Measurements from ENCODE around the gene TMEM138. TPM values are rescaled to one million over a fixed set of nuclear protein-coding genes. Genes with fewer than 3 reads are reported as not detected.
A peak's percentile ranks its signal among the peaks of the same experiment; 100 is the strongest.

The TMEM138 gene
- total and polyA plus RNA-seq, 2 of the 4 experiments (the other 2 are of a cell fraction), result 16.8 to 53.2 TPM

DNA sequence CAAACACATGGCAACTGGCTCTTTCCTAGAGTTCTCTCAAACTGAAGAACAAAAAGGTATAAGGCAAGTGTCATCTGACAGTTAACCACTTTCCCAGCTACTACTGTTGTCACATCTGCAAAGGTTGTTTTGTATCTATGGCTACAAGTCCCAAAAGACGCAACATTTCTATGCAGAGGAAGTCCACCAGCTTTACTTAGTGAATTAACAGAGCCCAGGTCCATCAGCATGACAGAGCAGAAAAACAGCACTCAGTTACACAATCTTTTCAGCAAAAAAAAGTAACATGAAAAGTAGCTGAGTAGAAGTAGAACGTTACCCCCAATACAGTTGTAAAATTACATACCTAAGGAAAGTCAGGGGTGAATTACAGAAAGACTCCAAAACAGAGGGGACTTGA lies 55.5 kb downstream of the TMEM138 start:
- no peak overlapping the region for H4K5ac ChIP-seq (ENCODE audit: low read depth, low read length)
- H3K4me3 ChIP-seq (ENCODE audit: insufficient read depth, low read depth, low read length), result no peak overlapping the region
- H3K9me3 ChIP-seq (ENCODE audit: control insufficient read depth, insufficient read depth, low read length), result no peaks in the 10 kb centered on the region
- no peak overlapping the region for H3K23ac ChIP-seq (ENCODE audit: low read depth, low read length)
- no peak overlapping the region for H3K27ac ChIP-seq (ENCODE audit: insufficient read depth, low read length)
- no CpG with 5 or more reads among the region's 2 CpGs for WGBS, 2 experiments (ENCODE audit: extremely low coverage in 2 of 2, insufficient read length in 1 of 2)
- peak; percentile 30 for DNase-seq
- no peak overlapping the region for H2AFZ ChIP-seq (replicated peaks; ENCODE audit: low read length, poor library complexity)
- no peaks in the 10 kb centered on the region for H3K9me1 ChIP-seq (ENCODE audit: insufficient read depth, low read length)
- TF ChIP-seq RFX5 (IDR thresholded peaks at IDR 0.05; ENCODE audit: low read depth, low read length) (no peak), CEBPB (IDR thresholded peaks at IDR 0.05; ENCODE audit: low read depth, low read length) (peak; percentile 19; the same call in 1 of the 2 replicates), NFE2L2 (IDR thresholded peaks at IDR 0.05; ENCODE audit: low read depth, low read length) (peak; percentile 86), FOS (IDR thresholded peaks at IDR 0.05; ENCODE audit: low read depth, low read length) (no peak)
- H3K4ac ChIP-seq (ENCODE audit: low read depth, low read length), result no peak overlapping the region
- H3K27me3 ChIP-seq (ENCODE audit: control insufficient read depth, insufficient read depth, low read length), result no peaks in the 10 kb centered on the region
- no peaks in the 10 kb centered on the region for H3K4me1 ChIP-seq (ENCODE audit: control insufficient read depth, insufficient read depth, low read length)
- H2BK5ac ChIP-seq (ENCODE audit: low read depth, low read length, poor library complexity, severe bottlenecking), result no peak overlapping the region
- no peak overlapping the region for H3K4me2 ChIP-seq (ENCODE audit: low read depth, low read length)
- H3K9ac ChIP-seq (ENCODE audit: low read depth, low read length), result no peak overlapping the region
- dilution Hi-C loops (cut with HindIII; ENCODE audit: low sequenced_read_pairs, unreplicated experiment), result no loop called here
- ChIA-PET POLR2A (ENCODE audit: unreplicated experiment) (no interaction called here), CTCF (interaction anchor here (1.0 kb wide), 1 partner anchor 18 kb away, joined by 5 read pairs; no protein-coding TSS in a partner anchor)
- no peak overlapping the region for H3K18ac ChIP-seq (ENCODE audit: low read depth, low read length)
- H2BK120ac ChIP-seq (ENCODE audit: low read depth, low read length), result no peak overlapping the region
- H3K79me1 ChIP-seq (ENCODE audit: low read depth in 1 of 2, low read length in 2 of 2), result peaks cover 21 to 40% of the 10 kb centered on the region in 2 experiments
- ATAC-seq (ENCODE audit: low read depth), result peak; percentile 45
- no peak overlapping the region for H2BK15ac ChIP-seq (ENCODE audit: low read depth, low read length)
- H2AK5ac ChIP-seq (ENCODE audit: low read depth, low read length), result no peak overlapping the region
- H2AK9ac ChIP-seq (replicated peaks; ENCODE audit: low read depth, low read length, poor library complexity), result no peak overlapping the region
- no peak overlapping the region for H3K14ac ChIP-seq (replicated peaks; ENCODE audit: low read depth, low read length)
- no peak overlapping the region for H4K8ac ChIP-seq (ENCODE audit: low read depth in 2 of 2, low read length in 2 of 2)
- no peak overlapping the region for H4K91ac ChIP-seq (ENCODE audit: insufficient read depth, low read depth, low read length)
- H3K56ac ChIP-seq (ENCODE audit: extremely low read depth, insufficient read depth, low read length), result no peak overlapping the region
- intact Hi-C loops (cut with micrococcal nuclease), result no loop called here
- H2BK20ac ChIP-seq (ENCODE audit: low read depth, low read length), result no peak overlapping the region
- no TSS peak for BruUV-seq (replicated peaks)
- in situ Hi-C loops (cut with MboI; ENCODE audit: low sequenced_read_pairs), result no loop called here
- peaks cover 34% of the 10 kb centered on the region for H4K20me1 ChIP-seq (ENCODE audit: insufficient read depth, low read length)
- peaks cover 68% of the 10 kb centered on the region for H3K36me3 ChIP-seq (ENCODE audit: control insufficient read depth, insufficient read depth, low read length)

All from IMR-90 (cell line).